Activated CD4-positive, alpha-beta memory T cell treated with anti-CD3 and anti-CD28 coated beads, Interleukin-2, amount 10 ng/mL, durations not matched to agents 7 days and 5 days (primary cell): Measurements from ENCODE around the gene GALNT18. TPM values are rescaled to one million over a fixed set of nuclear protein-coding genes. Genes with fewer than 3 reads are reported as not detected.

Source experiments
- CTCF ChIA-PET: fragments of 350-600 bp; sonication (Branson Sonifier 250); formaldehyde crosslinking; loops from one replicate; lab custom pipeline; 2021; ENCODE audit warnings: antibody characterized with exemption, inconsistent platforms; lab: Charles Lee
- POLR2A ChIA-PET: fragments of 350-600 bp; sonication (Branson Sonifier 250); formaldehyde crosslinking; loops from one replicate; lab custom pipeline; 2021; ENCODE audit warnings: antibody characterized with exemption; lab: Charles Lee
- DNase-seq: peaks from one replicate; pipeline ENCODE4 v3.0.0-alpha.2; 2020
- H3K27ac Mint-ChIP-seq: one replicate; pipeline ENCODE4 v1.8.0; 2021; ENCODE audit warnings: mild to moderate bottlenecking, mixed read lengths
- H3K27me3 Mint-ChIP-seq: one replicate; pipeline ENCODE4 v1.8.0; 2021; ENCODE audit warnings: mixed read lengths
- H3K36me3 Mint-ChIP-seq: one replicate; pipeline ENCODE4 v1.8.0; 2021; ENCODE audit warnings: low read depth, mixed read lengths
- H3K4me1 Mint-ChIP-seq: one replicate; pipeline ENCODE4 v1.8.0; 2021; ENCODE audit warnings: mixed read lengths
- H3K4me3 Mint-ChIP-seq: one replicate; pipeline ENCODE4 v1.8.0; 2021; ENCODE audit warnings: mild to moderate bottlenecking, mixed read lengths
- H3K9me3 Mint-ChIP-seq: one replicate; pipeline ENCODE4 v1.8.0; 2021; ENCODE audit warnings: mixed read lengths
- total RNA-seq, 2 experiments: library from RNA; stranded (reverse); gene quantifications; one replicate each; pipeline ENCODE4 v1.2.3, GENCODE V29; 2021

GALNT18 gene
- total RNA-seq, 2 experiments from 2014 or later, result 0.60 to 0.93 TPM

- Mint-ChIP-seq H3K9me3 (no peaks in the 10 kb centered on the region), H3K27ac (no peak overlapping the region), H3K27me3 (peaks cover 15% of the 10 kb centered on the region), H3K4me3 (no peak overlapping the region), H3K4me1 (peaks cover 1% of the 10 kb centered on the region), H3K36me3 (no peaks in the 10 kb centered on the region)
- CTCF ChIA-PET, result no interaction called here
- POLR2A ChIA-PET, result no interaction called here
- no peak for DNase-seq
Observed at GRCh38 chr11:11411401-11411985, 210.3 kb downstream of the GALNT18 start.

- H3K4me1 Mint-ChIP-seq, result no peaks in the 10 kb centered on the region
- no peak overlapping the region for H3K4me3 Mint-ChIP-seq
- no peak overlapping the region for H3K27ac Mint-ChIP-seq
- no peaks in the 10 kb centered on the region for H3K36me3 Mint-ChIP-seq
- H3K27me3 Mint-ChIP-seq, result peaks cover 3% of the 10 kb centered on the region
- ChIA-PET POLR2A (no interaction called here), CTCF (no interaction called here)
- H3K9me3 Mint-ChIP-seq, result no peaks in the 10 kb centered on the region
- no peak for DNase-seq
Observed at GRCh38 chr11:11409901-11410300, 211.9 kb downstream of the GALNT18 start.

DNA sequence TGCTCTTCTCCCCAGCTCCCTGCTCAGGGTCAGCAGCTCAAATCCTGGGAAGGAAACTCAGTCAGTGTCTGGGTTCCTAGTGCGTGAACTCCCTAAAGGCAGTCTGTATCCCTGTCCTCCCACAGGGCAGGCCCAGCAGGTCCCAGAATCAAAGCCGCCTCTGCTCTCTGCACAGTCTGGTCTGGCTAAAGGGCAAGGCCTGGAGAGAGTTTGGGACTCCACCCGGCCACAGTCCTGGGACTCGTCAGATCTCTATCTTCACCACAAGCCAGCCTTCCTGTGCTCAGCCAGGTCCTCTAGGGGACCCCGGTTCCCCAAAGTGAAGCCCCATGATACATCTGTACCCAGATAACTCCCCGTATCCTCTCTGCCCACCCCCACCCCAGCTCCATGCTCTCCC is 212.6 kb downstream of the GALNT18 start:
- no peak overlapping the region for H3K4me3 Mint-ChIP-seq
- H3K36me3 Mint-ChIP-seq, result no peaks in the 10 kb centered on the region
- DNase-seq, result no peak
- no peaks in the 10 kb centered on the region for H3K9me3 Mint-ChIP-seq
- peaks cover 3% of the 10 kb centered on the region for H3K27me3 Mint-ChIP-seq
- ChIA-PET CTCF (no interaction called here), POLR2A (no interaction called here)
- H3K27ac Mint-ChIP-seq, result no peak overlapping the region
- H3K4me1 Mint-ChIP-seq, result no peaks in the 10 kb centered on the region

GRCh38 chr11:11408436-11409221 is 213.2 kb downstream of the GALNT18 start:
- H3K36me3 Mint-ChIP-seq, result no peaks in the 10 kb centered on the region
- ChIA-PET CTCF (no interaction called here), POLR2A (no interaction called here)
- H3K9me3 Mint-ChIP-seq, result no peaks in the 10 kb centered on the region
- no peak overlapping the region for H3K4me3 Mint-ChIP-seq
- peaks cover 3% of the 10 kb centered on the region for H3K27me3 Mint-ChIP-seq
- no peaks in the 10 kb centered on the region for H3K4me1 Mint-ChIP-seq
- DNase-seq, result no peak
- H3K27ac Mint-ChIP-seq, result no peak overlapping the region

- ChIA-PET POLR2A (no interaction called here), CTCF (no interaction called here)
- no peaks in the 10 kb centered on the region for H3K9me3 Mint-ChIP-seq
- no peaks in the 10 kb centered on the region for H3K36me3 Mint-ChIP-seq
- no peak for DNase-seq
- no peak overlapping the region for H3K27ac Mint-ChIP-seq
- H3K27me3 Mint-ChIP-seq, result peaks cover 3% of the 10 kb centered on the region
- H3K4me3 Mint-ChIP-seq, result no peak overlapping the region
- no peaks in the 10 kb centered on the region for H3K4me1 Mint-ChIP-seq
Observed at GRCh38 chr11:11407763-11408084, 214.1 kb downstream of the GALNT18 start.

DNA sequence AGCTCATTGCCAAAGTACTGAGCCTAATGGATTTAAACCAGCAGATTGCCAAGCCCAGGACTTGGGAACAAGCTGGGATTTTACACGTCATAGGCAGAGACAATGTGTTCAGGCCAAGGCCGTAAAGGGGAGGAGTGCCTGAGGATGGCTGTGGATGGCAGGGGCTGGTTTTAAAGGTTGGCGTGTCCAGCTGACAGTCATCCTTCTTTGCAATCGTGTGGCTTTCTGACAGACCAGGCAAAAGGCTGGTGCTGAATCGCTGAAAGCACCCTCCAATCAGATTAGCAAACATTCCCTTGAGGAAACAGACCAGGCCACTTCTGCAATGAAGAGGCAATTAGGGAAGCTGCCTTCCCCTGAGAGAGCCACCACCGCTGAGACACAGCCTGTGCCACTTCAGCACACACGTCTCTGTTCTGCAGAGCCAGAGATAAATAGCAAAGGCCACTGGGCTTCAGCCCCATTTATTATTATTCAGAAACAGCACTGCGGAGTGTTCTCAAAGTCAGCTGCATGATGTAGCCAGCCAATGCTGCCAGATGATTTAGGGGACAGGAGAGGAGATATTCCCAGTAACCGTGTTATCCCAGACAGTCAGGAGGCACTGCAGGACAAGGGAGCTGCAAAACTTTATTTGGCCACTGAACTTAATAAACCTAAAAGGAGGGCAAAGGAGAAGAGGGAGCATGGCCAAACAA is 214.6 kb downstream of the GALNT18 start:
- DNase-seq, result no peak
- CTCF ChIA-PET, result no interaction called here
- no peak overlapping the region for H3K4me3 Mint-ChIP-seq
- no peaks in the 10 kb centered on the region for H3K4me1 Mint-ChIP-seq
- no peak overlapping the region for H3K27ac Mint-ChIP-seq
- no peaks in the 10 kb centered on the region for H3K36me3 Mint-ChIP-seq
- POLR2A ChIA-PET, result no interaction called here
- H3K9me3 Mint-ChIP-seq, result no peaks in the 10 kb centered on the region
- peaks cover 3% of the 10 kb centered on the region for H3K27me3 Mint-ChIP-seq

DNA sequence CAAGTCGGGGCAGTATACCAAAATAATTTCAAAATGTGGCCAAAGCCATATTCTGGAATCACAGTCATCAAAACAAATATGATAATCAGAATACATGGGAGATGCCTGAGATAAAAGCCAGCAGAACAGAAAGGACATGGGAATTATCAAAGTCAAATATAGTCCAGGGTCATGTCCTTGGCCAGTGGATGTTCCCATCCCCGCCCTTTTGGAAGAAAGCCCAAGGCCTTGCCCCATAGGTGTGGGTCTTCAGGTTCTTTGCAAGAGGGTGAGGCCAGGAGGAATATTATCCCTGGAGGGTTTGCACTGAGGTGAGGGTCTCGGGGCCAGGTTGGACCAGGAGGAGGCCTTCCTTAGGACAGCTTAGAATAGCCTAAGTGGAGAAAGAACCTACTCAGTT is 215.2 kb downstream of the GALNT18 start:
- Mint-ChIP-seq H3K27me3 (peaks cover 3% of the 10 kb centered on the region), H3K27ac (no peak overlapping the region), H3K9me3 (no peaks in the 10 kb centered on the region), H3K36me3 (no peaks in the 10 kb centered on the region), H3K4me1 (no peaks in the 10 kb centered on the region), H3K4me3 (no peak overlapping the region)
- ChIA-PET CTCF (no interaction called here), POLR2A (no interaction called here)
- no peak for DNase-seq

DNA sequence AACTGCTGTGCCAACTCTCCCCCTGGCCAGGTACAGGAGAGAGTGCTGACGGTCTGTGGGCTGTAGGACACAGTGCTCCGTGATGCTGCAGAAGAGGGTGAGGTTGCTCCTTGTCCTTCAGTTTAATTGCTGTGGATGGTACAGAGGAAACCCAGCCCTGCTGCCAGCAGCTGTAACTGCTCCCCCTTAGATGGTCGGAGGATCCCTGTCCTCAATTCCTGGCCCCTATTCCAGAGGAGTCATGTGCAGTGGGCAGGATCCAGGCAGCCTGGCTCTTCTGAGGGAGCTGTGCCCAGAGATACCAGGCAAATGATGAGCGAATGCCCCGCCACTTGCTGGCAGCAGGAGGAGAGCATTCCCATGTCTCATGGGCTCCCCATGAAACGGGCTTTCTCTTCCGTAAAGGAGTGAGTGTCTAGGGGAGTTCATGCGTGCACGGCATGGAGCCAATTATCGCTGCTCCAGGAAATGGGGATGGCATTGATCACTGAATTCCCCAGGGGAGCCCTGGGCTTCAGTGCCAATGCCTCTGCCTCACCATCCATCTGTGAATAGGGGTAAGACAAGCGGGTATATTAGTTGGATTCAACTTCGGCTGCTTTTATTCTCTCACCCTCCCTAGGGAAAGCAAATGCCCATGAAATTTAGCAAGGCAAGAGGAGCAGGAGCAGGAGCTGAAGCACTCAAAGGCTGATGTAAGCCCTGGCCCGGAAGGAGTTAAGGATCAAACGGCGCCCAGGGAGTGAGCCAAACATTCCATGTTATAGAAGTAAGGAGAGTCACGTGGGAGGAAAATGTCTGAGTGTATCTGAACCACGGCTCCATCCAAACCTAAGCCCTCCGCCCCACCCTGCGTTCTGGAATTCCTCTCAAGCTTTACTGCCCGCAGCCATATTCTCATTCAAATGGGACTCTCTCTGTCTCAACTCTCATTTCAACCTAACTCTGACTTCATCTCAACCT is 217.8 kb downstream of the GALNT18 start:
- Mint-ChIP-seq H3K27ac (no peak overlapping the region), H3K36me3 (no peaks in the 10 kb centered on the region), H3K4me1 (no peaks in the 10 kb centered on the region), H3K27me3 (no peaks in the 10 kb centered on the region), H3K9me3 (no peaks in the 10 kb centered on the region), H3K4me3 (no peak overlapping the region)
- ChIA-PET POLR2A (no interaction called here), CTCF (no interaction called here)
- DNase-seq, result no peak

- H3K27ac Mint-ChIP-seq, result no peak overlapping the region
- H3K27me3 Mint-ChIP-seq, result no peaks in the 10 kb centered on the region
- DNase-seq, result no peak
- no peaks in the 10 kb centered on the region for H3K36me3 Mint-ChIP-seq
- no peak overlapping the region for H3K4me3 Mint-ChIP-seq
- no peaks in the 10 kb centered on the region for H3K4me1 Mint-ChIP-seq
- CTCF ChIA-PET, result no interaction called here
- POLR2A ChIA-PET, result no interaction called here
- no peaks in the 10 kb centered on the region for H3K9me3 Mint-ChIP-seq
Observed at GRCh38 chr11:11401960-11402535, 219.8 kb downstream of the GALNT18 start.

GRCh38 chr11:11400635-11401232 is 221.1 kb downstream of the GALNT18 start:
- POLR2A ChIA-PET, result no interaction called here
- CTCF ChIA-PET, result no interaction called here
- Mint-ChIP-seq H3K4me3 (no peak overlapping the region), H3K4me1 (no peaks in the 10 kb centered on the region), H3K9me3 (no peaks in the 10 kb centered on the region), H3K27ac (no peak overlapping the region), H3K27me3 (no peaks in the 10 kb centered on the region), H3K36me3 (no peaks in the 10 kb centered on the region)
- DNase-seq, result no peak

DNA sequence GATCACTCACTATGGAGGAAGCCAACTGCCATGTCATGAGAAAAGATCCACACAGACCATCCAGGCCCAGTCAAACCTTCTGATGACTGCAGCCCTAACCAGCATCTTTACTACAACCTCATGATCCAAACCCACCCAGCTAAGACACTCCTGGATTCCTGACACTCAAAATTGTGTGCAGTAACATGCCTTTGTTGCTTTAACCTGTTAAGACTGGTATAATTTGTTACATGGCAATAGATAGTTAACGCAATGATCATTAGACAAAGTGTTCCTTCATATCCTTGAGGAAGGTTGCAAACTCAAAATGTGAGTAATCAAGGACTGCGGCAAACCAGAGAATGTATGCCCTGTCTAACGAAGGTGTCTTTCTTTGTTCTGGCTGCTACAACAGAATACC is 221.7 kb downstream of the GALNT18 start:
- Mint-ChIP-seq H3K4me1 (no peaks in the 10 kb centered on the region), H3K27me3 (no peaks in the 10 kb centered on the region), H3K9me3 (no peaks in the 10 kb centered on the region), H3K36me3 (no peaks in the 10 kb centered on the region), H3K27ac (no peak overlapping the region), H3K4me3 (no peak overlapping the region)
- POLR2A ChIA-PET, result no interaction called here
- no peak for DNase-seq
- CTCF ChIA-PET, result no interaction called here

DNA sequence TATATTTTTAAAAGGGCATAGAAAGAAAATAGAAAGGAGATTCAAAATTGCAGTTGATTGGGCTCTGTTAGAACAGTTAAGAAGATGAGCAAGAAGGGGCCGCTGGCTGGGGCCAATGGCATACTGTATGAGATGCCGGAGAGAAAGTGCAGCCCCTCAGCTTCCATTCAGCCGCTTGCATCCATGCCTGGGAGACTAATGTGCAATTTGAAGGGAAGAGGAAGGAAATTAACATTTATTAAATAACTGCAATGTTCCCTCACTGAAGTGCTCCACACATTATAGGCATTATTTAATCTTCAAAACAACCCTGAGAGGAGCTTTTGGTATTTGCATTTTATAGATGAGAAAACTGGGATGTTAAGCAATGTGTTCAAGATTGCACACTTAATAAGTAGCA is 224.0 kb downstream of the GALNT18 start:
- no peaks in the 10 kb centered on the region for H3K9me3 Mint-ChIP-seq
- no peaks in the 10 kb centered on the region for H3K27me3 Mint-ChIP-seq
- ChIA-PET CTCF (no interaction called here), POLR2A (interaction anchor here (0.6 kb wide), 1 partner anchor 23 kb away, joined by 3 read pairs; no protein-coding TSS in a partner anchor)
- no peaks in the 10 kb centered on the region for H3K36me3 Mint-ChIP-seq
- H3K4me3 Mint-ChIP-seq, result no peak overlapping the region
- DNase-seq, result no peak
- H3K4me1 Mint-ChIP-seq, result no peaks in the 10 kb centered on the region
- H3K27ac Mint-ChIP-seq, result no peak overlapping the region
